HG03354 (cell line): ENCODE results near the gene PRICKLE2.

Experiments
- ATAC-seq: cut with Tn5 transposase; IDR thresholded peaks from one replicate; pipeline ENCODE4 v1.9.1; 2021; ENCODE audit warnings: mild to moderate bottlenecking; ENCODE audit not compliant: unreplicated experiment, poor library complexity, severe bottlenecking

The PRICKLE2 gene

DNA sequence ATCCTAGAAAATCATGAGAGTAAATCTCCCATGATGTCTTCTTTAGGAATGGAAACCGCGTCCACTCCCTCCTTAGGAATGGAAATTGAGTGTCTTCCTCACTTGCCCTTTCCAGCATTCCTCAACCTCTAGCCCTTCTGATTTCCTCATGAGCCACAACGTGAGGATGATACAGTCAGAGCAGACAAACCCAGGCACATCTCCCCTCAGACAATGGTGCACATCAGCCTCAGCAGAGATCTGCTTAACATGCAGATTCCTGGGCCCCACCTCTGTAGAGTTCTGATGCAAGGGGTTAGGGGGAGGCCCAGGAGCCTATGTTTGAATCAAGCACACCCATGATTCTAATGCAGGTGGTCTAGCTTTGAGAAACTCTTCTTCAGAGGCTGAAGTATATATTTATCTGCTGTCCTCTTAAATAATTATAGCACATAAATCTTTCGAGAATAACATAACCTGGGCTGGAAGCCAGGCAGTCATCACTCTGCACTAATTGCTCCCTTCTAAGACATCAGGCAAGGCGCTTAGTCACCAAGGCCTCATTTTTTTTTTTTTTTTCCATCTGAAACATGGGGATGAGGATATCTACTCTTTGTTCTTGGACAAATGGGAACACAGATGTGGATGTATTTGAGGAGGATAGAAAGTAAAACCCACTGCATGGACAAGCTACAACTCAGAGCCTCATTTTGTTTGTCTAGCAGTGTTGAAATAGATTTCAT, 81.7 kb downstream of the PRICKLE2 start:
- ATAC-seq = no peak

DNA sequence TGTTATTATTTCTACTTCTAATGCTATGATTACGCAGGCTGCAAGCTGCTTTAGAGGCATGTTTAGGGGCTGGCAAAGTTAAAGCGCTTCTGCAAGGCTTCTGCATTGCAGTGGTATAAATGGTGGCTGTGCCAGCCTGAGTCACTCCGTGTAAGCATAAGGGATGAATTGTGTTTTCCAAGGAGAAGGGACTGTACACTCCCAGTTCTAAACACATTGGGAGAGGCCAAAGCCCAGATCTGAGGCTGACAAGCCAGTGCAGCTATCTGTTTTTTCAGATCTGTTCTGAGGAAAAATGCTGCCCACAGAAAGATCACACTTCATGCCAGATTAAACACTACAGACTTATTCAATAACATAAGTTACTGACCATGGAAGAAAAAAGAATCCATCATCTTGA, 83.8 kb downstream of the PRICKLE2 start:
- ATAC-seq = no peak

DNA sequence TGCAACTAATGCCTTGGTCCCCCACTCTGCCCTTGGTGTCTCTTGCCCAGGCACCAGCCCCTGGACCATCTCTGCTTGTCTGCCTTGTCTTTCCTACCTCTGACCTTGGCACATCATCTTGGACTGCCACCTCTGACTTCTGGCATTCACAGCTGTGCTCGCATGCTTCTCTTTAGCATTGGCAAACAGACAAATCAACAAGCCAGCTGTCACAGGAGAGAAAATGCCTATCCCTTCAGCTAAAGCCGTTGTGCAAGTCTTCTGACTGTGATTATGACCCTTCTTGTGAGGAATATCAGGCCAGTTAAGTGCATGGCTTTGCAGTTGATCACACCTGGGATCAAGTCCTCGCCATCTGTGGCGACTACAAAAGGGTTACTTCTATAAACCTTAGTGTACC, 84.6 kb downstream of the PRICKLE2 start:
- ATAC-seq = no peak

DNA sequence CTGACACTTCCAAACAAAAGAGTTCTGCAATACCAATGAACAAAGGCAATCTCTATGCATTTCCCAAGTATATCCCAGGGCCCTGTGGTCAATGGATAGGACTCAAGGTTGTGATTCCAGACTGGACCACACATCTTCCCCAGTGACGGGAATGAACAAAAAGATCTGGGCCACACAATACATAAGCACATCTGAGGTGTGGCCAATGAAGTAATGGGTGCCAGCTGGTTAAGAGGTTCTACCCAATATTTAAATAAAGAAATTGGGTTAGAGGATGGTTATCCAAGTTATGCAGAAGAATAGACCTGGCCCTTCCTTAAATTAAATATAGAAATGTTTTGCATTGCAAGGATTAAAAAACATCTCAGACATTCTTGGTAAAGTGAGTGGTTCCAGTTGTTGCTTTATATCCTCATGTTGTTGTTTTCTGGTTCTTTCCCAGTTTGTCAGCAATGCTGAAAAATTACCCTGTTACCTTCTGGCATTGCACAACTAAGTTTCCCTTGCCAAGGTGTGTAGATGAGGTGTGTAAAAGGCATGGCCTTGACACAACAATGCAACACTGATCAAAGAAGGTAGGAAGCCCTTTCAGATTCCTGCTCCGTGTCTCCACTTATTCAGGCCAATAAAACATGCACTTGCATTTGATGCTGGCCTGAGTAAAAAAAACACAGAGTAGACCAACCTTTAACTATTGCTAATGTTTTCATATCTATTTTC, 86.5 kb downstream of the PRICKLE2 start:
- ATAC-seq = no peak

DNA sequence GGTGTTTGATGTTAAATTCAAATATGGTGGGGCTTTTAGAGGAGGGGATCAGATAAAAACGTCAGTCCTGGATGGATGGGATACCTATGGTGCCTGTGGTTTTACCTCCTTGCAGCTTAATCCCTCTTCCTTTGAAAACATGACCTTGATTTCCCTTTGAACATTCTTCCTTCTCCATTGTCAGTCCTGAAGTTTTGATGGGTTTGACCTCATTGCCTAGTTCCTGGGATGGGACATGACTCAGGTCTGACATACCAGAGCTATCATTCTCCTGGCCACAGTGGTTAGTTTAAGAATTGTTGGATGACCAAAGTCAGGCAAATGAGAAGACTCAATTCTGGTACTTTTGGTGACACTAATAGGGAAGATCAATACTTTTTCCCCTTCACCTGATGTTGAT, 87.2 kb downstream of the PRICKLE2 start:
- no peak for ATAC-seq

DNA sequence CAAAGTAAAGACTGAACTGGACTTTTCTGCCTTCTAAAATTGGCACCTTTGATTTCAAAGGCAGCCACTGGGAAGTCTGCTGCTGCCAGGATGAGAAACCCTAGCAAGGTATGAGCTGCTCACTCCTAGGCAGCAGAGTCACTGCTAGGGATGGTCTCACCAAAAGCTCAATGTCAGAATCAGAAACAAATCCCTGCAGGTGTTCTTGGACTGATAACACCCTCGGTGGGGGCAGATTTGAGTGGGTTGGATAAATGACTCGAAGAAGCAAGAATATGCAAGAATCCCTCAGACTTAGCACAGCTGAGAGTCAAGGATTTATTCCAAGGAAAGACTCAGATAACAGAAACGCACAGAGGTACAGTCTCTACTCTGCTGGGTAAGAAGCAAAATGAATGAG, 90.4 kb downstream of the PRICKLE2 start:
- no peak for ATAC-seq

DNA sequence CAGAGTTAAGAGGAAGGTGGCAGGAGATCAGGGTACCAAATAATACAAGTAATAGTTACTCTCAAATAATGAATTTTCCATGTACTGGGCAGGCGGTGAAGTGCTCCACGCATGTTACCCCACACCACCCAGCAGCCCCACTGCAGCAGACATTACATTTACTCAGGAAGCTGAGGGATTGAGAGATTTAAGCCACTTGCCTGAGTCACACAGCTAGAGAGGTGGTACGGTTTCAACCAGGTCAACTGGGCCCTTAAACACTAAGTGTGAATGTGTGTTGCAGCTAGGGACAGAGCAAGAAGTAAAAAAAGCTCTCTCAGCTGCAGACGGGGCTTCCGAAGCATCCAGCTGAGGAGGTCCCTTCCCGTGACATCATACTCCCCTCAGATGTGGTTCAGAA, 91.3 kb downstream of the PRICKLE2 start:
- ATAC-seq = no peak

DNA sequence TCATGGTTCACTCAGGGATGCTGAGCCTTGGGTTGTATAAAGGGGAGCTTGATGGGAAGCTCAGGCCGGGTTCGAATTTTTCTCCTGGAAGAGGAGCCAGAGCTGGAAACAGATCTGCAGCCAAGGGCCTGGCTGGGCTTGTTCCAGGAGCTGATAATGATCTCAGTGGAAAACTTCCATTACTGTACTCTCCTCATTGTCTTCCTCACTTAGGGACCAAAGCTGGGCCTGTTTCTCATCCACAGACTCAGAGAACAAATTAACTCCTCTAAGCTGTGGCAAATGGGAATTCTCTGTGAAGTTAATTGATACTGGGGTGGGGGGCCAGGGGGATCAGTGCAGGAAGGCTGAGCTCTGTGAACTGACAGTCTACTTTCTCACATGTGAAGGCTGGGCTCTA, 92.0 kb downstream of the PRICKLE2 start:
- no peak for ATAC-seq

DNA sequence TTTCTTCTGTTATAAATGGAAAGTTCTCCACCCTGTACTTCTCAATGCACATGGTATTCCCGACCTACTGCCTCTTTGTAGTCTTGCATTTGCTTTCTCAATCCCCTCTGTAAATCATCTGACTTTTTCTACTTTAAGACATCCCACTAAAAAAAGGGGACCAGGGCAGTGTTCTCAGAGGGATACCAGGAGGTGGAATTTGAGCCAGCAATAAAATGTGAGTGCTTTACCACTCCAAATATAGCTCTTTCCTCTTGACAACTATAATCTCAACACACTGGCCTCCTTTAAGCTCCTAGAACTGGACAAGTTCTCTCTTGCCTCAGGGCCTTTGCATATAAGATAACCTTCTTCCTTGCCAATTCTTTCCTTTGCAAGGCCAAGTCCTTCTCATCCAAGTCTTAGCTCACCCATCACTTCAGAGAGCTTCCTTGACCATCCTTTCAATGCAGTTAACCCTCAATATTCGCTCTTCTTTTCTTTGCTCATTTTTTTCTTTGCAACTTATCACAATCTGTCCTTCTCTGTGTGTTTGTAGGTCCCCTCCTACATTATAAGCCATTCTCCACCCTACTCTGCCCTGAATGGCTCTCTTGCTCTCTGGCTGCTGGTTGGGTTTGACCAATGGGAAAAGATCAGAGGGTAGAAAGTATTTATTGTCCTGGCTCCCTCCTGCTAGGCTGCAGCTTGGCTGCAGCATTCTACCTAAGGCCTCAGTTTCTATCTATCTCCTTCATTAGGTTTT, 93.4 kb downstream of the PRICKLE2 start:
- no peak for ATAC-seq

DNA sequence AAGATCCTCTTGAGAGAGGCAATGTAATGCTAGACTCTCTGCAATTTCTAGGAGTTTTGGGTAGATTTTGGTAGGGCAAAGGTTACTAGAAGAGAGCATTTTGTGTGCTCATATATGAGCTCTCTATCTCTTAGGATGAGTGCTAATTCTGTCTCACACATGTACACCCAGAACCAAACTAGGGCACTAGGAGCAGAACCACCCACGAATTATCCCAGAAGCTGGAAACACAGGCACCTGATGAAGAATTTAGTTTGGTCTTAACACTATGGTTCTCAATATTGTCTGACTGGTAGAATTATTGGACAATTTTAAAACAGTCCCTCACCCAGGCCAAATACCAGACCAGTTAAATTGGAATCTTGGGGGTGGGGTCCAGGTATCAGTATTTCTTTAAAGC, 94.8 kb downstream of the PRICKLE2 start:
- ATAC-seq = no peak

DNA sequence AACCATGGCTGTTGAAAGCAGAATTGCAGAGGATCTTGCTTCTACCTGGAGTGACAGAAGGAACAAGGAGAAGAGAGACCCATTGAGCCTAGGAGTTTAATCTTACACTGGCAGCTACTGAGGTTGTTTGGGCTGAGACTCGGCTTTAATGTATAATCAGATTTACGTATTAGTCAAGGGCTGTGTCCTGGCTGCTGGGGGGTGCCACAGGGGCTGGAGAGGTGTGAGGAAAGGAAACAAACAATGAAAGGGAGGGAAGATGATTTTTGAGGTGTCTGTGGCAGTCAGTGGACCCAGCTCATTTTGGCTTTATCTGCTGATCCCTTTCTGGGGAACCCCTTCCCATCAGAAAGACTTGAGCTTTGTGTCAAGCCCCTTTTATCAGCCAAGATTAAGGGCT, 95.7 kb downstream of the PRICKLE2 start:
- ATAC-seq = no peak

DNA sequence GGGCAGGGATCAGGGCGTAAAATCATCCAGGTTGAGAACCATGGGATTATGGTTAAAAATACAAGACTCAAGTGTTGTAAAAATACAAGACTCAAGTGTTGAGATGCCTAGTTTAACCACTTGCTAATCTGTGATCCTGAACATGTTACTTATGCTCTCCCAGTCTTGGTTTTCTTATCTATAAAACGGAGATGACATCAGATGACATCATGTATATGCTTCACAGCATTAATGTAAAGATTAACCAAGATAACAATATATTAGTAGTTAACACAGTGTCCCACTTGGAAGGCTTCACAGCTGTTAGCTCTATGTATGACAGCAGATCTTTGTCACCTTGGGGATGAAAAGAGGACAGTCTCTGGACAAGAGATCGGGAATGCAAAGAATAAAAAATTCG, 96.2 kb downstream of the PRICKLE2 start:
- no peak for ATAC-seq

DNA sequence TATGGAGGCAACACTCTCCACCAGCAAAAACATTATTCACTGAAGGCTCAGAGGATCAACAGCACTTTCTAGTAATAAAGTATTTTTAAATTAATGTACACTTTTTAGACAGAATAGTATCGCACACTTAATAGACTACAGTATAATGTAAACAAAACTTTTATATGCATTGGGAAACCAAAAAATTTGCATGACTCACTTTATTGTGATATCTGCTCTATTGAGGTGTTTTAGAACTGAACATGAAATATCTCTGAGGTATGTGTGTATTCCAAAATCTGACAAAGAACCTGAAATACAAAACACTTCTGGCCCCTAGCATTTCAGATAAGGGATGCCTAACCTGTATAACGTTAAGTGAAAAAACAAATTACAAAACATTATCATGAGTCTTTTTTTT, 99.7 kb downstream of the PRICKLE2 start:
- no peak for ATAC-seq

DNA sequence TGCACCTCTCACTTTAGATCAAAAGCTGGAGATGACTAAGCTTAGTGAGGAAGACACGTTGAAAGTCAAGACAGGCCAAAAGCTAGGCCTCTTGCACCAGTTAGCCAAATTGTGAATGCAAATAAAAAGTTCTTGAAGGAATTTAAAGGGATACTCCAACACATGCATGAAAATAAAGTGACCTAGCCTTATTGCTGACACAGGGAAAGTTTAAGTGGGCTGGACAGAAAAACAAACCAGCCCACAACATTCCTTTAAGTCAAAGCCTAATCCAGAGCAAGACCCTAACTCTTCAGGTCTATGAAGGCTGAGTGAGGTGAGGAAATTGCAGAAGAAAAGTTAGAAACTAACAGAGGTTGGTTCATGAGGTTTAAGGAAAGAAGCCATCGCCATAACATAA, 101.3 kb downstream of the PRICKLE2 start:
- no peak for ATAC-seq

DNA sequence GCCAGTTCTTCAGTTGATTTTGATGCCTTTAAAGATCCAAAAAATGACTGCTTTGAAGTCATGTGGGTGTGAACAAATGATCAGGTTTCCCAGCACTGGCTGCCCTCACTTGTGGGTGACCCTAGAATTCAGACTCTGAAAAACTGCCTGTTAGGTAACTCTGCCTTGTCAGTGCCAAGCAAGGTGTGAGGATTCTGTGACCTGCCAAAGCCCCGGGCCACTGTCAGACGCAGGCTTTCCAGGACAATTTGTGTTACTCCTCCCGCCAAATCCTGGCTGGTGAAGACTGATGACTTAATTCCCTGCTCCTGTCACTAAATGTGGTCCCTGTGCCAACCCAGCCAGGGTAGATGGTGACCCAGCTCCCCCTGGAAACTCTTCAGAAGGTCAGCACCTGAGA, 102.8 kb downstream of the PRICKLE2 start:
- no peak for ATAC-seq

DNA sequence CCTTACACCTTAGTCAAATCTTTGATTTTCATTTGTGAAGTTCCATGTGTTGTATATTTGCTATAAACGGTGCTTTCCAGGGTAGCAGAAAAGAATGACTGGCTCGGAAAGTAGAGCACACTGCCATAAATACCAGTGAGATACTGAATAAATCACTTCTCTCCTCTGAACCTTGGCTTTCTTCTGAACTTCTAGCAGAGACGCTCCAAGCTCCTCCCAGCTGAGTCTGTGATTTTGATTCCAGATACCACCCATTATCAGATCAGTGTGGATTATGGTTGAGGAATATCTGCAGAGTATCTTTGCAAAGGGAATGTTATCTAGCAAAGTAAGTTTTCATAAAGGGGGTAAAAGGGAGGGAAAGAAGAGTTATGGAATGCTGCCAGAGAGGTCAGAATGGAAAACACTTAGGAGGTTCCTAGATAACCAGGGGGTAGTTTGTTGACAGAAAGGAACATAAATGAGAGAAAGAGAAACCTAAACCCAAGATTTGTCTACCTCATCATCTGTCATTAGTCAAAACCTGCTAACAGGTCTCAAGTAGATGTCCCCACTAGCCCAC, 103.4 kb downstream of the PRICKLE2 start:
- ATAC-seq = no peak

DNA sequence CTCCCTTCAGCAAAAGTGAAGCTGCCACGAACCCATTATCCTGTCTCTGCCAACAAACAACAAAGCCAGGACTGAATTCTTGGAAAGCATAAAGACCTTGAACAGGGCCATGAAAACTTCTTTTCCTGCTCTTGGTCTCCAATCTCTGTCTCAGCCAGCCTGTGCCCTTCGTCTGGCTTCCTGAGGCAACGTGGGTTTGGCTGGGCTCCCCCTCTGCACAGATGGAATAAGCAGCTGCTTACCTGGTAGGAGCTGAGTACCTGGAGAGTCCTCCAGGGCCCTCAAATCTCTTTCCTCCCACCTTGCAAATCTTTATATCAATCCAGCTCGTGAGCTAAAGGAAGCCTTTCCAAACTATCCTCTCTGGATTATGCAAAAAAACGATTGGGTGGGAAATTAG, 104.4 kb downstream of the PRICKLE2 start:
- ATAC-seq = no peak

DNA sequence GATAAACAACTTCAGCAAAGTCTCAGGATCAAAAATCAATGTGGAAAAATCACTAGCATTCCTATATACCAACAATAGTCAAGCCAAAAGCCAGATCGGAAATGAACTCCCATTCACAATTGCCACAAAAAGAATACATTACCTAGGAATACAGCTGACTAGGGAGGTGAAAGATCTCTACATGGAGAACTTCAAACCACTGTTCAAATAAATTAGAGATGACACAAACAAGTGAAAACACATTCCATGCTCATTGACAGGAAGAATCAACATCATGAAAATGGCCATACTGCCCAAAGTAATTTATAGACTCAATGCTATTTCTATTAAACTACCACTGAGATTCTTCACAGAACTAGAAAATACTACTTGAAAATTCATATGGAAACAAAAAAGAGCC, 107.8 kb downstream of the PRICKLE2 start:
- ATAC-seq = no peak

DNA sequence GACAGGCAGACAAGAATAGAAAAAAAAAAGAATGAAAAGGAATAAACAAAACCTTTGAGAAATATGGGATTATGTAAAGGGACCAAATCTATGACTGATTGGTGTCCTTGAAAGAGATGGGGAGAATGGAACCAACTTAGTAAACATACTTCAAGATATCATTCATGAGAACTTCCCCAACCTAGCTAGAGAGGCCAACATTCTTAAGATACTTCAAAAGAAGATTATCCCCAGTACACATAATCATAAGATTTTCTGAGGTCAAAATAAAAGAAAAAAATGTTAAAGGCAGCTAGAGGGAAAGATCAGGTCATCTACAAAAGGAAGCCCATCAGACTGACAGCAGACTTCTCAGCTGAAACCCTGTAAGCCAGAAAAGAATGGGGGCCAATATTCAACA, 110.6 kb downstream of the PRICKLE2 start:
- ATAC-seq = no peak

DNA sequence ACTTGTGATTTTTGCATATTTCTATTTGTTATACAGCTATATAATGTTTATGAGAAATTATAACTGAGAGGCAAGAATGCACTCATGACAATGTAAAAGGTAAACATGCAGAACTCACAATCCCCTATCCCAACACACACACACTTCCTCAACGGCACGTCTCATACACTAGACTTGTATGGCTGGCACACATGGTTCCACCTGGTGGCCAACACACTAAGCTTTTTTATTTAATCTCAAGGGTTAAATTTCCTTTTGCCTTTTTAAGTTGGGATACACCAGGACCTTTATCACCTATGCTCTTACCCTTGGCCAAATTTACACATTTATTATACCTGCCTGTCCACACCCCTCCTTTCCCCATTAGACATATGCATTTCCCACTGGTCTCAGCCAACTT, 113.4 kb downstream of the PRICKLE2 start:
- ATAC-seq = no peak

DNA sequence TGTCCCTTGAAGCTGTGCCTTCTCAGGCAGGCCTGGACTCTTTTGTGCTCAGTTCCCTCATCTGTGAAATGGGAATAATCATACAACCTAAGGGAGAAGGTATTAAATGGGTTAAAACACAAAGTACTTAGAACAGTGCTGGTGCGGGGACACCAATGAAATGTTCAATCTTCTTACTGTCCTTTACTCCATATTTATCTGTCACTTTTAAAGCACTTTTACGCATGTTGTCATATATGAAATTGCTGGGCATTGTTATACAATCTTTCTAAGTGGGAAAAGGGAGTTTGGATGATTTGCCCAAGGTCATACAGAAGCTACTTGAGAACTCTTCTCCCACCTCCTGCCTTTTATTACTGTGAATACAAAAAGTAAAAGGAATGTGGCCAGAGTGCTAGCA, 114.2 kb downstream of the PRICKLE2 start:
- no peak for ATAC-seq
